ENCODE data around the gene AGBL4.

- TF ChIP-seq EZH2 (IDR thresholded peaks at IDR 0.05) (no peak), POLR2AphosphoS5 (IDR thresholded peaks at IDR 0.05; ENCODE audit: borderline replicate concordance, low read depth, low read length) (no peak)
Observed at GRCh38 chr1:48552903-48553606, 1470.7 kb downstream of the AGBL4 start.

All from SK-N-MC (cell line).